ENCODE measurements around the gene IKBKE.

GRCh38 chr1:206505702-206506355 is 35.6 kb downstream of the IKBKE start:
- TF ChIP-seq POLR2A (IDR thresholded peaks at IDR 0.05; ENCODE audit: low read depth, low read length) (no peak), POLR2AphosphoS5 (IDR thresholded peaks at IDR 0.05; ENCODE audit: low read depth, low read length) (no peak), TAF1 (IDR thresholded peaks at IDR 0.05; ENCODE audit: low read depth, low read length) (no peak), SPI1 (IDR thresholded peaks at IDR 0.05; ENCODE audit: low read depth, low read length) (no peak), PAX5 (IDR thresholded peaks at IDR 0.05; ENCODE audit: insufficient read depth, low read length, severe bottlenecking) (no peak), POU2F2 (IDR thresholded peaks at IDR 0.05; ENCODE audit: low read depth, low read length) (no peak)
